GM23338 (cell line): ENCODE measurements around the gene OSBPL5. TPM values are rescaled to one million over a fixed set of nuclear protein-coding genes. Genes with fewer than 3 reads are reported as not detected.

Source experiments
- ATAC-seq: fragments of 200-7000 bp; cut with Tn5 transposase; 3 replicates; pipeline ENCODE4 v1.9.1; 2020
- DNase-seq: peaks from one replicate; pipeline ENCODE4 v3.0.0-alpha.2; 2015; ENCODE audit warnings: low spot score
- H2AFZ ChIP-seq: fragments of 200-600 bp; sonication (generic); 2 replicates; pipeline ENCODE4 v1.8.0; 2016; ENCODE audit warnings: antibody characterized with exemption, mild to moderate bottlenecking, moderate library complexity
- H3F3A ChIP-seq: fragments of 200-600 bp; sonication (generic); replicated peaks from 2 replicates; pipeline ENCODE4 v1.8.0; 2017; ENCODE audit warnings: antibody characterized with exemption, mixed run types, low read depth
- H3K27ac ChIP-seq: fragments of 200-600 bp; sonication (generic); 2 replicates; pipeline ENCODE4 v1.6.1; 2016; ENCODE audit warnings: low read depth
- H3K27me3 ChIP-seq: fragments of 200-600 bp; sonication (generic); 2 replicates; pipeline ENCODE4 v1.8.0; 2016; ENCODE audit warnings: mild to moderate bottlenecking, mixed run types, moderate library complexity; ENCODE audit not compliant: insufficient read depth
- H3K36me3 ChIP-seq: fragments of 200-600 bp; sonication (generic); 2 replicates; pipeline ENCODE4 v1.8.0; 2016; ENCODE audit warnings: mild to moderate bottlenecking; ENCODE audit not compliant: insufficient read depth
- H3K4me1 ChIP-seq: fragments of 200-600 bp; sonication (generic); 2 replicates; pipeline ENCODE4 v1.8.0; 2016; ENCODE audit warnings: mild to moderate bottlenecking, moderate library complexity; ENCODE audit not compliant: insufficient read depth
- H3K4me2 ChIP-seq: fragments of 200-600 bp; sonication (generic); 2 replicates; pipeline ENCODE4 v1.7.1; 2017; ENCODE audit warnings: mixed run types
- H3K4me3 ChIP-seq: fragments of 200-600 bp; sonication (generic); 2 replicates; pipeline ENCODE4 v1.6.1; 2016; ENCODE audit warnings: mixed run types
- H3K79me2 ChIP-seq: fragments of 200-600 bp; sonication (generic); replicated peaks from 2 replicates; pipeline ENCODE4 v1.8.0; 2017; ENCODE audit warnings: mild to moderate bottlenecking; ENCODE audit not compliant: insufficient read depth
- H3K9me2 ChIP-seq: fragments of 200-600 bp; sonication (generic); 2 replicates; pipeline ENCODE4 v1.8.0; 2017; ENCODE audit not compliant: insufficient read depth
- H4K20me1 ChIP-seq: fragments of 200-600 bp; sonication (generic); replicated peaks from 2 replicates; pipeline ENCODE4 v1.8.0; 2017; ENCODE audit warnings: mild to moderate bottlenecking; ENCODE audit not compliant: insufficient read depth
- H3K27ac Mint-ChIP-seq: 2 replicates; pipeline ENCODE4 v1.8.0; 2020; ENCODE audit warnings: inconsistent platforms, mild to moderate bottlenecking, moderate library complexity, mixed read lengths
- H3K27me3 Mint-ChIP-seq: 3 replicates; pipeline ENCODE4 v1.8.0; 2022; ENCODE audit warnings: low read depth, mild to moderate bottlenecking, moderate library complexity, mixed read lengths, inconsistent platforms; ENCODE audit not compliant: insufficient read depth, poor library complexity
- H3K36me3 Mint-ChIP-seq: 3 replicates; pipeline ENCODE4 v1.8.0; 2021; ENCODE audit warnings: low read depth, mild to moderate bottlenecking, inconsistent platforms, moderate library complexity, mixed read lengths
- H3K4me1 Mint-ChIP-seq: 3 replicates; pipeline ENCODE4 v1.8.0; 2020; ENCODE audit warnings: mild to moderate bottlenecking, inconsistent platforms, mixed read lengths
- H3K4me3 Mint-ChIP-seq: 3 replicates; pipeline ENCODE4 v1.8.0; 2021; ENCODE audit warnings: moderate library complexity, mild to moderate bottlenecking, inconsistent platforms, mixed read lengths
- H3K9me3 Mint-ChIP-seq: 3 replicates; pipeline ENCODE4 v1.8.0; 2020; ENCODE audit warnings: moderate library complexity, mild to moderate bottlenecking, inconsistent platforms, mixed read lengths
- CREB1 ChIP-seq: fragments of 250-450 bp; sonication (Bioruptor Pico); IDR thresholded peaks from 2 replicates; pipeline ENCODE4 v1.5.0; 2020; ENCODE audit warnings: low read depth, mild to moderate bottlenecking, moderate library complexity
- ETS1 ChIP-seq: IDR thresholded peaks from 2 replicates; pipeline ENCODE4 v1.6.1; 2016; ENCODE audit warnings: antibody characterized with exemption
- EZH2 ChIP-seq: fragments of 200-600 bp; sonication (generic); IDR thresholded peaks from one replicate; pipeline ENCODE4 v1.8.0; 2017; ENCODE audit warnings: antibody characterized with exemption, mild to moderate bottlenecking, low read depth; ENCODE audit not compliant: unreplicated experiment
- EZH2phosphoT487 ChIP-seq: fragments of 200-600 bp; sonication (generic); IDR thresholded peaks from one replicate; pipeline ENCODE4 v1.8.1; 2018; ENCODE audit warnings: antibody characterized with exemption; ENCODE audit not compliant: unreplicated experiment
- JUNB ChIP-seq: IDR thresholded peaks from one replicate; pipeline ENCODE4 v1.6.1; 2016; ENCODE audit warnings: antibody characterized with exemption; ENCODE audit not compliant: unreplicated experiment
- NANOG ChIP-seq: IDR thresholded peaks from 2 replicates; pipeline ENCODE4 v1.6.1; 2016; ENCODE audit warnings: antibody characterized with exemption, borderline replicate concordance
- POLR2AphosphoS5 ChIP-seq: IDR thresholded peaks from 2 replicates; pipeline ENCODE4 v1.6.1; 2016; ENCODE audit warnings: antibody characterized with exemption, low read depth
- REST ChIP-seq: IDR thresholded peaks from one replicate; pipeline ENCODE4 v1.6.1; 2018; ENCODE audit warnings: antibody characterized with exemption; ENCODE audit not compliant: unreplicated experiment
- ZNF114 ChIP-seq: fragments of 250-450 bp; sonication (Bioruptor Pico); IDR thresholded peaks from 2 replicates; pipeline ENCODE4 v1.5.0; 2020; ENCODE audit warnings: mild to moderate bottlenecking, moderate library complexity
- ZNF331 ChIP-seq: fragments of 250-450 bp; sonication (Bioruptor Pico); IDR thresholded peaks from 2 replicates; pipeline ENCODE4 v1.5.0; 2020; ENCODE audit warnings: low read depth, mild to moderate bottlenecking, moderate library complexity
- ZNF462 ChIP-seq: fragments of 250-450 bp; sonication (Bioruptor Pico); IDR thresholded peaks from 2 replicates; pipeline ENCODE4 v1.5.0; 2020; ENCODE audit warnings: mild to moderate bottlenecking, moderate library complexity
- polyA plus RNA-seq: library from polyadenylated mRNA; unstranded; fragments of >200 nt; fragmentation: Nextera tagmentation; extraction: Ambion mirVana; gene quantifications from 2 replicates; pipeline ENCODE4 v1.2.1, GENCODE V29; 2016
- total RNA-seq: library from RNA; depleted of rRNA; stranded (reverse); fragments of >200 nt; shearing (Covaris generic); gene quantifications from 2 replicates; pipeline ENCODE4 v1.2.3, GENCODE V29; 2014

Gene OSBPL5
- total and polyA plus RNA-seq, 2 experiments from 2014 or later: 2.7 to 12.0 TPM

- Mint-ChIP-seq H3K9me3 (peaks cover 8% of the 10 kb centered on the region), H3K36me3 (peaks cover 4% of the 10 kb centered on the region; the same call in 1 of the 3 replicates), H3K4me1 (peaks cover 11% of the 10 kb centered on the region; the same call in 2 of the 3 replicates), H3K27ac (no peak overlapping the region), H3K27me3 (peaks cover 7% of the 10 kb centered on the region), H3K4me3 (no peak overlapping the region)
- Histone ChIP-seq H3K4me2 (no peak overlapping the region), H2AFZ (no peak overlapping the region), H3K27me3 (no peaks in the 10 kb centered on the region), H3K4me3 (no peak overlapping the region), H3K36me3 (no peaks in the 10 kb centered on the region), H3F3A (no peaks in the 10 kb centered on the region), H3K79me2 (no peaks in the 10 kb centered on the region), H4K20me1 (no peaks in the 10 kb centered on the region), H3K4me1 (peaks cover 2% of the 10 kb centered on the region; the same call in 1 of the 2 replicates), H3K9me2 (no peaks in the 10 kb centered on the region), H3K27ac (no peak overlapping the region)
- DNase-seq: no peak
- ATAC-seq: no peak
- TF ChIP-seq EZH2phosphoT487 (no peak), REST (no peak), CREB1 (CRISPR knock-in tag) (no peak), ZNF462 (CRISPR knock-in tag) (no peak), ZNF114 (no peak), NANOG (no peak), ETS1 (no peak), EZH2 (no peak), ZNF331 (CRISPR knock-in tag) (no peak), JUNB (no peak), POLR2AphosphoS5 (no peak)
These were observed 68.1 kb downstream of the OSBPL5 start for GRCh38 chr11:3096909-3097530.
